Activated T-helper 1 cell treated with anti-CD3 and anti-CD28 coated beads, Interleukin-12 subunit alpha, Interleukin-12 subunit beta, Interleukin-2, Interleukin-4 antibody, amounts not matched to agents 30 ng/mL and 10 ng/mL and 1 ng/mL, durations not matched to agents 14 hours and 24 hours and 36 hours (primary cell): ENCODE data around the gene MAST1. TPM values are rescaled to one million over a fixed set of nuclear protein-coding genes. Genes with fewer than 3 reads are reported as not detected.
A peak's percentile ranks its signal among the peaks of the same experiment; 100 is the strongest.
"Not testable (repeated sequence)": the region's sequence is repeated elsewhere in the genome, so short reads cannot be mapped to it uniquely, and the experiment has no call there.

Experiments
- DNase-seq: peaks from one replicate; pipeline ENCODE4 v3.0.0; 2021; ENCODE audit warnings: low spot score
- H3K27ac Mint-ChIP-seq: one replicate; pipeline ENCODE4 v1.8.0; 2021; ENCODE audit warnings: mild to moderate bottlenecking, mixed read lengths
- H3K27me3 Mint-ChIP-seq: one replicate; pipeline ENCODE4 v1.8.0; 2022; ENCODE audit warnings: mild to moderate bottlenecking, moderate library complexity, mixed read lengths; ENCODE audit not compliant: insufficient read depth
- H3K36me3 Mint-ChIP-seq: one replicate; pipeline ENCODE4 v1.8.0; 2021; ENCODE audit warnings: low read depth, mixed read lengths
- H3K4me1 Mint-ChIP-seq: one replicate; pipeline ENCODE4 v1.8.0; 2021; ENCODE audit warnings: low read depth, mixed read lengths
- H3K4me3 Mint-ChIP-seq: one replicate; pipeline ENCODE4 v1.8.0; 2021; ENCODE audit warnings: mild to moderate bottlenecking, moderate library complexity, mixed read lengths
- H3K9me3 Mint-ChIP-seq: one replicate; pipeline ENCODE4 v1.8.0; 2021; ENCODE audit warnings: mixed read lengths
- intact Hi-C: fragments of 100-400 bp; cut with micrococcal nuclease; formaldehyde crosslinking; loops from one replicate; pipeline ENCODE4 v1.15.1; 2024
- total RNA-seq: library from RNA; stranded (reverse); gene quantifications from 2 replicates; pipeline ENCODE4 v1.2.3, GENCODE V29; 2022

MAST1 gene
- total RNA-seq, 1 donor from 2014 or later, result 1.4 TPM

DNA sequence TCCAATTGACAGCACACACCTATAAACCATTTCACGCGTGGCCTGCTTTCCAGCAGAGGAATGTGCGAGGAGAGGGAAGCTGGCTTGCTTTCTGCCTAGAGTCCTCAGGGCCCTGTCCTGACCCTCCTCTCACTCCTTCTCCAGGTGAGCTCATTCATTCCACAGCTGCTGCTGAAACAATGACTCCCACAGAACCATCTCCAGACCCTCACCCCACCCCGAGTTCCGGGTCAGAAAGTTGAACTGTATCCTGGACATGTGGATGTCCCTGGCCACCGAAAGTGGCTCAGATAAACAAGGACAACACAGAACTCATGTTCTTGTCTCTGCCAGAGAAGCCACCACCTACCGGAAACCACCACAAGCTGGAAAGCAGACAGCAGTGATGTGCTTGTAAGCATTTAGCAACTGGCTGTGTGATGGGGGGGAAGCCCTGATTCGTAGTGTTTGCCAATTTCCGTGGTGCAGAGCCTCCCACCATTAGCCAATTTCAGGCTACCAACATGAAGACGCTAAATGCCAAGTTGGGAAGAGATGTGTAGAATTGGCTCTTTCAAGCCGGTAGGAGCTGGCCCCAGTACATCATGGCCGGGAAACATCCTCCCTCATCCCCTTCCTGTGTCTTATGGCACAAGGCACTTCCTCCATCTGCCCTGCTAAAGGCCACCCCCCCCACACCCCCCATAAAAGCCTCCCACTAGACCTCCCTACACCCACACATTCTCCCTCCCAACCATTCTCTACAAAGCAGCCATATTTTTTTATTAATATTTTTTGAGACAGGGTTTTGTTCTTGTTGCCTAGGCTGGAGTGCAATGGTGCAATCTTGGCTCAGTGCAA lies 75.8 kb downstream of the MAST1 start:
- Mint-ChIP-seq H3K36me3 (peaks cover 3% of the 10 kb centered on the region), H3K27me3 (no peaks in the 10 kb centered on the region), H3K4me1 (peaks cover 24% of the 10 kb centered on the region), H3K27ac (peak overlapping the region; percentile 95), H3K4me3 (peak overlapping the region; percentile 70), H3K9me3 (no peaks in the 10 kb centered on the region)
- DNase-seq, result peak; percentile 51
- intact Hi-C loops, result no loop called here

DNA sequence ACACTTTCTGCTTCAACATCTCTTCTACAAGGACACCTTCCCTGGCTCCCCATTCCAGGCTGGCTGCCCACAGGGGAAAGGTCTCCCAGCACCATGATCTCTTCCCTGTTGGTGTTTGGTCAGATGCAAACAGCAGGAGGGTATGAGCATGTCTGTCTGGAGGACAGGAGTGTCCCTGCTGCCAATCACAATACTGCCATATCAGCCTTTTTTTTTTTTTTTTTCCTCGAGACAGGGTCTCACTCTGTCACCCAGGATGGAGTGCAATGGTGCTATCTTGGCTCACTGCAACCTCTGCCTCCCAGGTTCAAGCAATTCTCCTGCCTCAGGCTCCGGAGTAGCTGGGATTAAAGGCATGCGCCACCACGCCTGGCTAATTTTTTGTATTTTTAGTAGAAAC lies 77.5 kb downstream of the MAST1 start:
- not testable (repeated sequence) for H3K27ac Mint-ChIP-seq, H3K9me3 Mint-ChIP-seq, H3K36me3 Mint-ChIP-seq, DNase-seq, H3K27me3 Mint-ChIP-seq, H3K4me3 Mint-ChIP-seq
- intact Hi-C loops, result loop anchor here (1.0 kb wide), 1 partner anchor 25 kb away; the partner anchor contains the start of gene GCDH
- peaks cover 33% of the 10 kb centered on the region for H3K4me1 Mint-ChIP-seq

GRCh38 chr19:12918253-12918652 lies 79.9 kb downstream of the MAST1 start:
- no peaks in the 10 kb centered on the region for H3K27me3 Mint-ChIP-seq
- peaks cover 31% of the 10 kb centered on the region for H3K4me1 Mint-ChIP-seq
- H3K27ac Mint-ChIP-seq, result peak overlapping the region; percentile 85
- no peak for DNase-seq
- H3K4me3 Mint-ChIP-seq, result peak overlapping the region; percentile 75
- no peaks in the 10 kb centered on the region for H3K9me3 Mint-ChIP-seq
- H3K36me3 Mint-ChIP-seq, result peaks cover 15% of the 10 kb centered on the region
- intact Hi-C loops, result no loop called here

- H3K36me3 Mint-ChIP-seq, result peaks cover 29% of the 10 kb centered on the region
- DNase-seq, result no peak
- H3K4me3 Mint-ChIP-seq, result no peak overlapping the region
- peaks cover 14% of the 10 kb centered on the region for H3K4me1 Mint-ChIP-seq
- no peaks in the 10 kb centered on the region for H3K27me3 Mint-ChIP-seq
- H3K9me3 Mint-ChIP-seq, result no peaks in the 10 kb centered on the region
- intact Hi-C loops, result no loop called here
- peak overlapping the region; percentile 52 for H3K27ac Mint-ChIP-seq
These were observed 82.7 kb downstream of the MAST1 start for GRCh38 chr19:12921047-12921446.

DNA sequence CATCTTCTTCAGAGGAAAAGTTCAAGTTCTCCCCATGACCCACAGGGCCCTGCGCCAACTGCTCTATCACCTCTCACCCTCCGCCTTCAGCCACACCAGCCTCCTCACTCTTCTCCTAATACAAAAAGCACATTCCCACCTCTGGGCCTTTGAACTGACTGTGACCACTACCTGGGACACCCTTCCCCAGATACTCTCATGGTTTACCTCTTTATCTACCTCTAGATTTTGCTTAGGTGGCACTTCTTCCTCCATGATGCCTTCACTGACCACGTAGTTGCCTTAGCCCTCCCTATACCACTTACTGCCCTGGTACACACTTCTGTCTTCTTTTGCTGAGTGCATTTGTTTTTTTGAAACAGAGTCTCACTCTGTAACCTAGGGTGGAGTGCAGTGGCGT lies 84.6 kb downstream of the MAST1 start:
- H3K9me3 Mint-ChIP-seq, result no peaks in the 10 kb centered on the region
- intact Hi-C loops, result no loop called here
- no peak overlapping the region for H3K27ac Mint-ChIP-seq
- peaks cover 14% of the 10 kb centered on the region for H3K4me1 Mint-ChIP-seq
- no peak for DNase-seq
- peaks cover 37% of the 10 kb centered on the region for H3K36me3 Mint-ChIP-seq
- no peaks in the 10 kb centered on the region for H3K27me3 Mint-ChIP-seq
- H3K4me3 Mint-ChIP-seq, result no peak overlapping the region

Other genes starting within 250 kb of the MAST1 start
- gene ZNF490, start 227.7 kb upstream of the MAST1 start, total RNA-seq, result 9.2 and 9.4 TPM in 2 replicates
- 23.5 and 29.0 TPM in 2 replicates for gene ZNF791, start 227.6 kb upstream of the MAST1 start, total RNA-seq
- 132 and 143 TPM in 2 replicates for gene MAN2B1, start 171.8 kb upstream of the MAST1 start, total RNA-seq
- 25.6 and 27.1 TPM in 2 replicates for gene WDR83, start 171.7 kb upstream of the MAST1 start, total RNA-seq
- 144 and 147 TPM in 2 replicates for gene DHPS, start 156.6 kb upstream of the MAST1 start, total RNA-seq
- gene GNG14, start 150.5 kb upstream of the MAST1 start, total RNA-seq, result 0.73 TPM in 1 of 2 replicates, not detected in the other
- 11.8 and 12.2 TPM in 2 replicates for gene FBXW9, start 141.9 kb upstream of the MAST1 start, total RNA-seq
- 152 and 153 TPM in 2 replicates for gene TNPO2, start 114.6 kb upstream of the MAST1 start, total RNA-seq
- 231 and 239 TPM in 2 replicates for gene TRIR, start 103.8 kb upstream of the MAST1 start, total RNA-seq
- 68.0 and 70.9 TPM in 2 replicates for gene GET3, start 101.0 kb upstream of the MAST1 start, total RNA-seq
- gene BEST2, start 86.7 kb upstream of the MAST1 start, total RNA-seq, result 0.12 TPM in 1 of 2 replicates, not detected in the other
- 13.3 and 15.7 TPM in 2 replicates for gene HOOK2, start 63.0 kb upstream of the MAST1 start, total RNA-seq
- gene JUNB, start 47.0 kb upstream of the MAST1 start, total RNA-seq, result 311 and 312 TPM in 2 replicates
- gene PRDX2, start 36.7 kb upstream of the MAST1 start, total RNA-seq, result 277 and 280 TPM in 2 replicates
- gene THSD8, start 36.4 kb upstream of the MAST1 start, total RNA-seq, result 28.0 and 28.1 TPM in 2 replicates
- 36.1 and 37.5 TPM in 2 replicates for gene RNASEH2A, start 31.9 kb upstream of the MAST1 start, total RNA-seq
- not detected in 2 replicates for gene RTBDN, start 3.9 kb upstream of the MAST1 start, total RNA-seq
- gene DNASE2, start 42.9 kb downstream of the MAST1 start, total RNA-seq, result 22.9 and 23.7 TPM in 2 replicates
- 0.80 and 1.3 TPM in 2 replicates for gene KLF1, start 48.7 kb downstream of the MAST1 start, total RNA-seq
- 65.9 and 68.8 TPM in 2 replicates for gene GCDH, start 52.6 kb downstream of the MAST1 start, total RNA-seq
- gene SYCE2, start 80.8 kb downstream of the MAST1 start, total RNA-seq, result 1.9 and 4.1 TPM in 2 replicates
- 217 and 220 TPM in 2 replicates for gene FARSA, start 95.2 kb downstream of the MAST1 start, total RNA-seq
- 913 and 933 TPM in 2 replicates for gene CALR, start 100.1 kb downstream of the MAST1 start, total RNA-seq
- 197 and 202 TPM in 2 replicates for gene RAD23A, start 107.3 kb downstream of the MAST1 start, total RNA-seq
- 32.1 and 33.2 TPM in 2 replicates for gene GADD45GIP1, start 118.7 kb downstream of the MAST1 start, total RNA-seq
- gene DAND5, start 131.1 kb downstream of the MAST1 start, total RNA-seq, result 0.10 TPM in 2 replicates
- 4.5 and 8.0 TPM in 2 replicates for gene NFIX, start 157.0 kb downstream of the MAST1 start, total RNA-seq